ENCODE results near the gene TMEM217.

- TF ChIP-seq CTCF (IDR thresholded peaks at IDR 0.05; ENCODE audit: poor library complexity) (no peak), EZH2phosphoT487 (IDR thresholded peaks at IDR 0.05; ENCODE audit: low read depth, severe bottlenecking, unreplicated experiment) (no peak), EZH2 (IDR thresholded peaks at IDR 0.05; ENCODE audit: borderline replicate concordance) (no peak)
These were observed 75.0 kb downstream of the TMEM217 start for GRCh38 chr6:37182736-37183590.

Measured in hepatocyte (in vitro differentiated cells).